Liver (tissue), 9 donors: ENCODE results near the gene MFNG. TPM values are rescaled to one million over a fixed set of nuclear protein-coding genes. Genes with fewer than 3 reads are reported as not detected.

Experiments used
- DNase-seq: peaks from one replicate; pipeline ENCODE4 v3.0.0-alpha.2; 2017; ENCODE audit warnings: low spot score
- H3K27ac ChIP-seq, 2 donors: one replicate each; pipeline ENCODE4 v1.7.0; 2013; ENCODE audit warnings: inconsistent platforms in 2 of 2, low read length in 2 of 2, control low read depth in 1 of 2, low read depth in 1 of 2, mild to moderate bottlenecking in 1 of 2
- H3K27me3 ChIP-seq, 4 donors: one replicate each; pipeline versions ENCODE4 v1.6.1 to v1.7.0; 2013; ENCODE audit warnings: low read length in 3 of 4, inconsistent platforms in 1 of 4, mild to moderate bottlenecking in 1 of 4, moderate library complexity in 1 of 4; ENCODE audit not compliant: control insufficient read depth in 4 of 4, insufficient read depth in 4 of 4
- H3K36me3 ChIP-seq, 4 donors: one replicate each; pipeline versions ENCODE4 v1.6.1 to v1.7.0; 2013; ENCODE audit warnings: low read length in 3 of 4, mild to moderate bottlenecking in 3 of 4, low read depth in 1 of 4, moderate library complexity in 1 of 4; ENCODE audit not compliant: control insufficient read depth in 4 of 4, insufficient read depth in 3 of 4
- H3K4me1 ChIP-seq, 4 donors: one replicate each; pipeline versions ENCODE4 v1.6.1 to v1.7.0; 2013; ENCODE audit warnings: low read length in 3 of 4, mild to moderate bottlenecking in 3 of 4, moderate library complexity in 1 of 4; ENCODE audit not compliant: control insufficient read depth in 4 of 4, insufficient read depth in 4 of 4
- H3K4me3 ChIP-seq, 3 donors: one replicate each; pipeline versions ENCODE4 v1.6.1 to v1.7.0; 2013; ENCODE audit warnings: low read length in 3 of 3, control low read depth in 1 of 3, low read depth in 1 of 3, mild to moderate bottlenecking in 1 of 3
- H3K9ac ChIP-seq, 2 donors: one replicate each; pipeline ENCODE4 v1.7.0; 2013; ENCODE audit warnings: low read length in 2 of 2, mild to moderate bottlenecking in 2 of 2, moderate library complexity in 2 of 2, control low read depth in 1 of 2, low read depth in 1 of 2
- H3K9me3 ChIP-seq, 4 donors: one replicate each; pipeline versions ENCODE4 v1.6.1 to v1.7.0; 2013; ENCODE audit warnings: low read length in 3 of 4; ENCODE audit not compliant: control insufficient read depth in 4 of 4
- ATF3 ChIP-seq: IDR thresholded peaks from 2 replicates; pipeline ENCODE4 v1.6.1; 2016; ENCODE audit warnings: antibody characterized with exemption
- CTCF ChIP-seq: fragments of 150-350 bp; IDR thresholded peaks from 2 replicates; pipeline ENCODE4 v1.5.1; 2017; ENCODE audit warnings: improper control_type of control experiment, low read depth, low read length; ENCODE audit not compliant: missing input control
- EGR1 ChIP-seq, 2 donors: IDR thresholded peaks; 2 replicates each; pipeline ENCODE4 v1.6.1; 2016 to 2018; ENCODE audit warnings: antibody characterized with exemption in 2 of 2, low read depth in 2 of 2
- FOXA1 ChIP-seq: IDR thresholded peaks from 2 replicates; pipeline ENCODE4 v1.6.1; 2016; ENCODE audit warnings: antibody characterized with exemption
- FOXA2 ChIP-seq: IDR thresholded peaks from 2 replicates; pipeline ENCODE4 v1.6.1; 2016; ENCODE audit warnings: antibody characterized with exemption
- GABPA ChIP-seq, 2 donors: IDR thresholded peaks in 1 of 2; conservative IDR thresholded peaks in 1 of 2; 2 replicates each; pipeline ENCODE4 v1.6.1; 2016; ENCODE audit warnings: antibody characterized with exemption in 2 of 2, mild to moderate bottlenecking in 1 of 2, moderate library complexity in 1 of 2
- HNF4A ChIP-seq, 2 donors: conservative IDR thresholded peaks; 2 replicates each; pipeline ENCODE4 v1.6.1; 2016; ENCODE audit warnings: antibody characterized with exemption in 2 of 2, mild to moderate bottlenecking in 2 of 2
- HNF4G ChIP-seq: IDR thresholded peaks from 2 replicates; pipeline ENCODE4 v1.6.1; 2016; ENCODE audit warnings: antibody characterized with exemption
- JUND ChIP-seq, 2 donors: IDR thresholded peaks; 2 replicates each; pipeline ENCODE4 v1.6.1; 2016; ENCODE audit warnings: antibody characterized with exemption in 2 of 2
- MAX ChIP-seq: IDR thresholded peaks from 2 replicates; pipeline ENCODE4 v1.6.1; 2016; ENCODE audit warnings: antibody characterized with exemption
- NR2F2 ChIP-seq: IDR thresholded peaks from 2 replicates; pipeline ENCODE4 v1.6.1; 2016; ENCODE audit warnings: antibody characterized with exemption
- RAD21 ChIP-seq, 2 donors: IDR thresholded peaks; 2 replicates each; pipeline ENCODE4 v1.6.1; 2016; ENCODE audit warnings: antibody characterized with exemption in 2 of 2, mild to moderate bottlenecking in 2 of 2
- REST ChIP-seq: IDR thresholded peaks from 2 replicates; pipeline ENCODE4 v1.6.1; 2016; ENCODE audit warnings: antibody characterized with exemption, mild to moderate bottlenecking
- RXRA ChIP-seq, 2 donors: IDR thresholded peaks; 2 replicates each; pipeline ENCODE4 v1.6.1; 2017 to 2018; ENCODE audit warnings: antibody characterized with exemption in 2 of 2, mild to moderate bottlenecking in 1 of 2
- SP1 ChIP-seq: IDR thresholded peaks from 2 replicates; pipeline ENCODE4 v1.6.1; 2018; ENCODE audit warnings: antibody characterized with exemption, mild to moderate bottlenecking
- TAF1 ChIP-seq: conservative IDR thresholded peaks from 2 replicates; pipeline ENCODE4 v1.6.1; 2016; ENCODE audit warnings: antibody characterized with exemption, mild to moderate bottlenecking
- YY1 ChIP-seq: IDR thresholded peaks from 2 replicates; pipeline ENCODE4 v1.6.1; 2016; ENCODE audit warnings: antibody characterized with exemption, mild to moderate bottlenecking
- ZBTB33 ChIP-seq: IDR thresholded peaks from 2 replicates; pipeline ENCODE4 v1.6.1; 2016; ENCODE audit warnings: antibody characterized with exemption
- WGBS: extraction: QIAGEN DNeasy Blood & Tissue Kit; methylation state at CpG from one replicate; pipeline ENCODE4 v1.1.7; 2013; 5-methylcytosine and 5-hydroxymethylcytosine counted together
- polyA plus RNA-seq, 2 donors: library from polyadenylated mRNA; stranded (reverse) in 1 of 2; unstranded in 1 of 2; fragments of 200-250 nt in 1 of 2; fragments of >200 nt in 1 of 2; fragmentation: Nextera tagmentation in 1 of 2; extraction: Ambion mirVana in 1 of 2; gene quantifications; one replicate each; pipeline versions ENCODE4 v1.2.1 to v1.2.3, GENCODE V29; 2013 to 2015
- total RNA-seq, 2 donors: library from RNA; depleted of rRNA; stranded (reverse); fragments of >200 nt; gene quantifications; one replicate each; pipeline ENCODE4 v1.2.3, GENCODE V29; 2014
- donor health status: healthy.
- donor health status: healthy.
- donor health status: healthy.
- donor health status: healthy.
- donor health status: healthy.

The MFNG gene
- total and polyA plus RNA-seq, 4 donors: 5.0 to 10.7 (median 7.4) TPM

- H3K27ac ChIP-seq: no peak overlapping the region
- no peak overlapping the region for H3K9ac ChIP-seq
- DNase-seq: no peak
- H3K4me1 ChIP-seq: peaks cover 4 to 11% (median 6%) of the 10 kb centered on the region in 4 donors
- TF ChIP-seq FOXA2: no peak
- no peak for TF ChIP-seq NR2F2
- no peak for TF ChIP-seq RAD21 (IDR thresholded peaks at IDR 0.05)
- no peak for TF ChIP-seq FOXA1
- no peak for TF ChIP-seq REST
- TF ChIP-seq ATF3: no peak
- TF ChIP-seq TAF1: no peak
- H3K4me3 ChIP-seq: no peak overlapping the region
- peaks cover 0 to 7% (median 5%) of the 10 kb centered on the region in 4 donors for H3K27me3 ChIP-seq
- 81% methylated on average over 9 of the region's 9 CpGs for WGBS
- no peaks in the 10 kb centered on the region for H3K36me3 ChIP-seq
- no peaks in the 10 kb centered on the region for H3K9me3 ChIP-seq
Measured at GRCh38 chr22:37421468-37421877, 64.7 kb downstream of the MFNG start.

- no peak overlapping the region for H3K9ac ChIP-seq
- H3K27ac ChIP-seq: no peak overlapping the region
- no peaks in the 10 kb centered on the region for H3K36me3 ChIP-seq
- TF ChIP-seq ATF3 (no peak), YY1 (no peak), GABPA (IDR thresholded peaks at IDR 0.05 in 1 of 2, conservative IDR thresholded peaks at IDR 0.05 in 1 of 2) (no peak), CTCF (no peak), SP1 (no peak), ZBTB33 (no peak), RXRA (IDR thresholded peaks at IDR 0.05) (no peak), NR2F2 (no peak), REST (no peak), RAD21 (IDR thresholded peaks at IDR 0.05) (no peak), JUND (IDR thresholded peaks at IDR 0.05) (no peak), EGR1 (IDR thresholded peaks at IDR 0.05; ENCODE audit: low read depth in 2 of 2) (no peak), MAX (no peak), FOXA1 (no peak), HNF4A (conservative IDR thresholded peaks at IDR 0.05) (no peak), FOXA2 (no peak), HNF4G (no peak), TAF1 (no peak)
- 38% methylated on average over 18 of the region's 18 CpGs for WGBS
- peaks cover 4 to 11% (median 6%) of the 10 kb centered on the region in 4 donors for H3K4me1 ChIP-seq
- H3K9me3 ChIP-seq: no peaks in the 10 kb centered on the region
- no peak overlapping the region for H3K4me3 ChIP-seq
- no peak for DNase-seq
- peaks cover 0 to 7% (median 5%) of the 10 kb centered on the region in 4 donors for H3K27me3 ChIP-seq
Measured at GRCh38 chr22:37420686-37421467, 65.3 kb downstream of the MFNG start.
